WERI-Rb-1 (cell line): ENCODE results near the gene RTP3.

Experiments used
- DNase-seq: peaks from one replicate; pipeline ENCODE4 v3.0.0-alpha.2; 2020
- H3K27ac ChIP-seq: fragments of 250-450 bp; sonication (Bioruptor Pico); 2 replicates; pipeline ENCODE4 v1.5.1; 2020; ENCODE audit warnings: mild to moderate bottlenecking, moderate library complexity
- H3K27me3 ChIP-seq: fragments of 250-450 bp; sonication (Bioruptor Pico); 2 replicates; pipeline ENCODE4 v1.5.1; 2021; ENCODE audit warnings: mild to moderate bottlenecking, low read depth, moderate library complexity; ENCODE audit not compliant: insufficient read depth, severe bottlenecking
- H3K36me3 ChIP-seq: fragments of 250-450 bp; sonication (Bioruptor Pico); 2 replicates; pipeline ENCODE4 v1.5.1; 2020; ENCODE audit warnings: mild to moderate bottlenecking, moderate library complexity
- H3K4me3 ChIP-seq: 2 replicates; pipeline ENCODE4 v1.5.1; 2011; ENCODE audit warnings: low read depth, mild to moderate bottlenecking, control low read depth, low read length
- H3K9me3 ChIP-seq: fragments of 250-450 bp; sonication (Bioruptor Pico); 2 replicates; pipeline ENCODE4 v1.5.1; 2021; ENCODE audit warnings: mild to moderate bottlenecking, moderate library complexity; ENCODE audit not compliant: severe bottlenecking
- CTCF ChIP-seq: IDR thresholded peaks from 2 replicates; pipeline ENCODE4 v1.5.1; 2011; ENCODE audit warnings: low read depth, mild to moderate bottlenecking, control low read depth, inconsistent platforms, low read length

RTP3 gene

GRCh38 chr3:46503200-46503874 lies 5.6 kb downstream of the RTP3 start:
- no peak for TF ChIP-seq CTCF
- H3K9me3 ChIP-seq: no peaks in the 10 kb centered on the region
- DNase-seq: no peak

GRCh38 chr3:46504789-46505188 lies 7.0 kb downstream of the RTP3 start:
- H3K27me3 ChIP-seq: no peaks in the 10 kb centered on the region
- no peak overlapping the region for H3K4me3 ChIP-seq
- no peak for TF ChIP-seq CTCF
- no peaks in the 10 kb centered on the region for H3K36me3 ChIP-seq
- no peaks in the 10 kb centered on the region for H3K9me3 ChIP-seq
- H3K27ac ChIP-seq: no peak overlapping the region
- DNase-seq: no peak

More at GRCh38 chr3:46503200-46503874, 5.6 kb downstream of the RTP3 start:
- no peak overlapping the region for H3K4me3 ChIP-seq
- H3K27ac ChIP-seq: no peak overlapping the region
- H3K36me3 ChIP-seq: no peaks in the 10 kb centered on the region
- H3K27me3 ChIP-seq: no peaks in the 10 kb centered on the region

- no peak for TF ChIP-seq CTCF
- no peak for DNase-seq
- Histone ChIP-seq H3K27ac (no peak overlapping the region), H3K27me3 (no peaks in the 10 kb centered on the region), H3K4me3 (no peak overlapping the region), H3K9me3 (no peaks in the 10 kb centered on the region), H3K36me3 (no peaks in the 10 kb centered on the region)
Observed at GRCh38 chr3:46505953-46506352, 8.2 kb downstream of the RTP3 start.

- Histone ChIP-seq H3K27ac (no peak overlapping the region), H3K9me3 (no peaks in the 10 kb centered on the region), H3K36me3 (no peaks in the 10 kb centered on the region), H3K27me3 (no peaks in the 10 kb centered on the region), H3K4me3 (no peak overlapping the region)
- TF ChIP-seq CTCF: no peak
- no peak for DNase-seq
Observed at GRCh38 chr3:46506526-46506925, 8.8 kb downstream of the RTP3 start.

GRCh38 chr3:46508850-46509591 lies 11.2 kb downstream of the RTP3 start:
- H3K36me3 ChIP-seq: no peaks in the 10 kb centered on the region
- peak overlapping the region; percentile 77 for H3K27ac ChIP-seq
- DNase-seq: peak; percentile 28
- no peaks in the 10 kb centered on the region for H3K9me3 ChIP-seq
- TF ChIP-seq CTCF: no peak
- no peaks in the 10 kb centered on the region for H3K27me3 ChIP-seq
- no peak overlapping the region for H3K4me3 ChIP-seq
